Endothelial cell of hepatic sinusoid (primary cell): Measurements from ENCODE around the gene DROSHA.
"Not testable (repeated sequence)": the region's sequence is repeated elsewhere in the genome, so short reads cannot be mapped to it uniquely, and the experiment has no call there.

Source experiments
- in situ Hi-C: cut with HindIII; loops from 2 replicates; pipeline ENCODE4 v1.10.0; 2017; ENCODE audit warnings: low sequenced_read_pairs

Gene DROSHA

DNA sequence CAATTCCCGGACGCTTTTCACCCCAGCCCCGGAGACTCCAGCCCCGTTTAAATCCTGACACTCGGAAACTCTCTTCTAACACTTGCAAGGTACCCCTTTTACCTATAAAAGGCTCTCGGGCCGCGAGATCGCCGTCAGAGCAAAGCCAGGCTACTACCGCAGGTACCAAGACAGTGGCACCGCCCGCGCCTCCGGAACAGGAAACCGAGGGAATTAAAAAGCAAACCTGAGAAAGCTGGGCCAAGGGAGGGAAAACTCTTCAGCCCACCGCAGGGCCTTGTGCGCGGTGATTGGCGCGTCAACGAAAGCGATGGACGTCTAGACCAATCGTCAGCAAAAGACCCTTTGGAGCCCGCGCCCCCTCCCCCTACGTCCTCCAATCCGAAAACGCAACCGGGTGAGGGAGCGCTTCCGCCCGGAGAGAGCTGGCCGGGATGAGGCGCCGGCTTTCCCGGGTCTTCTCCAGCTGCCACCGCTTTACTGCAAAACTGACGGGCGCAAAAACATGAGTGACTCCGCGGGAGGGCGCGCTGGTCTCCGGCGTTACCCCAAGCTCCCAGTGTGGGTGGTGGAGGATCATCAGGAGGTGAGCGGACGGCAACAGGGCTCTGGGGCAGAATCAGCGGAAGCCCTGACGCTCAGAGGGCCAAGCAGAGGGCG, at the start of gene DROSHA, which contains the start of gene C5orf22:
TSS of gene DROSHA (minus strand) at position 206 of the 660 bp plus-strand sequence. CDS start 3,034 bp downstream, outside the sequence.
TSS of gene C5orf22 (plus strand) at position 414 of the 660 bp plus-strand sequence. CDS start at position 506, 92 bp downstream.
- in situ Hi-C loops = no loop called here

DNA sequence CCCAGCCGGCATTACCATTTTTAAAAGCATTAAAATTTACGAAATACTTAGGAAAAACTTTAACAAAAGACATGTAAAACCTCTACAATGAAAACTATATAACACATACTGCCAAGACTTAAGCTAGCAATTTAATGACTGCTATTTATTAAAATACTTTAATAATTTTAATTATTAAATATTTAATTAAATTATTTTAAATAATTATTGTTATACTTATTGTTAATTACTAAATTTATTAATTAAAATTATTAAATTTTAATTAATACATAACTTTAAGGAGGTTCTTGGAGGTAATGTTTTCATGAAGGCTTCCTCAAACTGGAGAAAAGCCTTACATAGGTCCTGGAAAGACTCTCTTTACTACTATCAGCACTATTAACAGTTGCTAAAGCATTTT, 47.7 kb upstream of the DROSHA start:
- in situ Hi-C loops = no loop called here

- in situ Hi-C loops = no loop called here
Measured at GRCh38 chr5:31577438-31577837, 45.5 kb upstream of the DROSHA start.

DNA sequence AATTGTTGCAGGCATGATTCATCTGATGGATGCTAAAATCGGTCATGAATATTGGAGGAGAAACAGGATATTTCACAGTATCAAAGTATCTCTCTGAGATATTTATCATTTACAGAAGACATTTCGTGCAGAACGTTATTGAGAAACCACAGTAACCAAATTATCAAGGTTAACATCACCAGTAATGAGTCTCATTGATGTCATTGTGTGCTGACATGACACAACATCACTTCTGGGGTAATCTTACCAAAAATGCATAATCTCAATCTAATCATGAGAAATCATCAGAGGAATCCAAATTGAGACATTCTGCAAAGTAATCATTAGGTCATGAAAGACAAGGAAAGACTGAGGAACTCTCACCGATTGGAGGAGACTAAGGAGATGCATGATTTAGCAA, 42.9 kb upstream of the DROSHA start:
- in situ Hi-C loops = no loop called here

GRCh38 chr5:31573494-31574142, 41.7 kb upstream of the DROSHA start:
- in situ Hi-C loops = no loop called here

- in situ Hi-C loops = no loop called here
Measured at GRCh38 chr5:31569068-31569467, 37.2 kb upstream of the DROSHA start.

GRCh38 chr5:31568302-31568835, 36.5 kb upstream of the DROSHA start:
- in situ Hi-C loops = no loop called here

- in situ Hi-C loops = not testable (repeated sequence)
Measured at GRCh38 chr5:31566362-31566761, 34.5 kb upstream of the DROSHA start.

- in situ Hi-C loops = no loop called here
Measured at GRCh38 chr5:31563216-31563615, 31.3 kb upstream of the DROSHA start.

GRCh38 chr5:31561946-31562345, 30.1 kb upstream of the DROSHA start:
- in situ Hi-C loops = no loop called here

DNA sequence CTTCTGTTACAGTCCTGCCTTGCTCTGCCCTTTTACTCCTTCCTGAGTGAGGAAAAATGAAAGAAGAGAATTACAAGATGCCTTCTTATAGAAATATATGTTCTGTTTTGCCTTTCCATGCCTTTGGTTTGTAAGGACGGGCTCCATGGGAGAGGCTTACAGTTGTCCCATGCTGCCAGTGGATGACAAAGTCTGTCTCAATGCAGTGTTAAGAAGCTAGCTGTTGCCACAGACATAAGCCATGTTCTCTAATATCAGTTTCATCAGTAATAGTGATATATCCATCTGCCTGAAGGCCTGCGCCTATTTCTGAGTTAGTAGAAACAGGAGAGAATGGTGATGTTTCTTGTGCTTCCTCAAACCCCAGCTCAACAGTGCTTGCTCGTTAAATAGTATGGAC, 28.0 kb upstream of the DROSHA start:
- in situ Hi-C loops = no loop called here

DNA sequence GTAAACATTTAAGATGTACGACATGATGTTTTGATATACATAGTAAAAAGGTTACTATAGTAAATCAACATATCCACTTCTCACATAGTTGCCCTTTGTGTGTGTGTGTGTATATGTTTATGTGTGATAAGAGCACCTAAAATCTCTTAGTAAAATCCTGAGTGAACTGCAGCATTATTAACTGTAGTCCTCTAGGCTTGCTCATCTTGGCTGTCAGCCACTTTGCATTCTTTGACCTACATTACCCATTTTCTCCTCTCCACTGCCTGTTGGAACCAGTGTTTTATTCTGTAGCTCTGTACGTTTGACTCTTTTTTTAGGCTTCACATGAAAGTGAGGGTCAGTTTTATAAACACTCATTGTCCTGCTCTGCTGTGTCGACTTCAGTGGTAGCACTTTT, 24.6 kb upstream of the DROSHA start:
- in situ Hi-C loops = no loop called here

GRCh38 chr5:31554552-31554951, 22.7 kb upstream of the DROSHA start:
- in situ Hi-C loops = no loop called here

- in situ Hi-C loops = no loop called here
Measured at GRCh38 chr5:31553863-31554262, 22.0 kb upstream of the DROSHA start.

DNA sequence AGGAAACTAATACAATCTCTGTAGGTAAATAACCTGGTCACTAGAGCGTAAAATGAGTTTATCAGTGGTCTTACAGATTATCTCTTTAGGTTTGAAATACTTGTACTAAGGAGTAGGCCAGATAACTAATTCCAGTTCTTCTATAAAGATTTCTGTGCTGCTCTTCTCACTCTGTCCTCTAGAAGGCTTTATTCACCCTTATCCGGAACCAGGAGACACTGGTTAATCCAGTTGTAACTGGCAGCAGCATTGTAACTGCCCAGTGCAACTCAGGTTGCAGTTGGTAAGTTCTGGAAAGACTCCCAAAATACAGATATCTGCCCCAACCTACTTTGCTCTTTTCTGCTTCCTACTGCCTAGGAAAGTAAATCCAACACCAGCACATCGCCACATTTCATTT, 20.0 kb upstream of the DROSHA start:
- in situ Hi-C loops = no loop called here

DNA sequence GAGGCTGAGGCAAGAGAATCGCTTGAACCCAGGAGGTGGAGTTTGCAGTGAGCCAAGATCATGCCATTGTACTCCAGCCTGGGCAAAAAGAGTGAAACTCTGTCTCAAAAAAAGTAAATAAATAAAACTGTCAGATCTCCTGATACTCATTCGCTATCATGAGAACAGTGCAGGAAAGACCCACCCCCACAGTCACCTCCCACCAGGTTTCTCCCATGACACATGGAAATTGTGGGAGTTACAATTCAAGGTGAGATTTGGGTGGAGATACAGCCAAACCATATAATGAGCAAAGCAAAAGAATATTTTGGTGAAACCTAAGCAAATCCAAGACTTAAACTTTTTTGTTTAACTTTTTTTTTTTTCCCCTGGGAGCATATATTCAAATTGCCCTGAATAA, 17.2 kb upstream of the DROSHA start:
- in situ Hi-C loops = not testable (repeated sequence)

DNA sequence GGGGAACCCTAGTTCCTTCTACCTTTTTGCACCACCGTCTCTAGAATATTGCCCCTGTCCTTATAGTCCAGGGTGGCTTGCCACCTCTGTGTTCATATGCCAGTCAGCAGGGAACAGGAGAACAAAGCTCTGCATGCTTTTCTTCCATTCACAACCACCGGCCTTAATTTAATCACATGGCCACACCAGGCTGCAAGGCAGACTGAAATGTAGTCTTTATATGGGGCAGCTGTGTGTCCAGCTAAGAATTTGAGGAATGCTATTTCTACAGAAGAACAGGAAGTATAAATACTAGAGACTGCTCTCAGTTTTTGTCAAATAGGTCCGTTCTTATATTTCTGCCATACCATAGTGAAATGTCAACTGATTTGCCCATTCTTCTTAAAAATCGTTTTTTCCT, 6.0 kb upstream of the DROSHA start:
- in situ Hi-C loops = no loop called here

DNA sequence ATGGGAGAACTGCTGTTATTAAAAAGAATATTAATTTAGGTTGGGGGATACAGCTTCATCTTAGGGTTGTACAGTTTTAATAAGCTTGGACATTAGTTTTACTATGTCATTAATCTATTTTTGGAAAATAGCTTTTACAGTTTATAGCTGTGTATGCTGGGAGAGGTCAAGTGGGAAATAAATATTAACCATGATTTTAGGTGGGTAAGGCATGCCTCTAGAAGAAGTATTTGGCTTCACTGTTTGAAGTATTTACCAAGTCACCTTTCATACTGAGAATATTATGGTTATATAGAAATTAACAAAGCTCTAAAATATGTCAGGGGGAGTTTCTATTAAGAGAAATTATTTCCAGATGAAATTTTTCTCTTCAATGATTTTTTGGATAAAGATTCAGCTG, 5.5 kb upstream of the DROSHA start:
- in situ Hi-C loops = no loop called here

DNA sequence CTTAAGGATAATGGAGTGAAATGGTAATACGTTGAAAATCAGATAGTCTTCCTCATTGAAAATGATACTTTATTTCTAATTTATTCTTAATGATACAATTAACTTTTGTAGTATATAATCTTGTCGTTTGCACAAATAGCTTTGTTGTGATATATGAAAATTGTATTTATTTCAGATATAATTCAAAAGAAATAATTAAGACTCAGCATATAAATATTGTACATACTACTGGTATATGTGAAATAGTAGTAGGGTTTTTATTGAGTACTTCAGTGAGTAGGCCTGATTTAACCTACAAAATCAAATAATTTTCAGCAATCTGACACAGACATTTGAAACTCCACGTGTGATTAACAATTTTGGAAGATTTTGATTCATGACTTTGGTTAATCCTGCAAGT, 5.0 kb upstream of the DROSHA start:
- in situ Hi-C loops = no loop called here

DNA sequence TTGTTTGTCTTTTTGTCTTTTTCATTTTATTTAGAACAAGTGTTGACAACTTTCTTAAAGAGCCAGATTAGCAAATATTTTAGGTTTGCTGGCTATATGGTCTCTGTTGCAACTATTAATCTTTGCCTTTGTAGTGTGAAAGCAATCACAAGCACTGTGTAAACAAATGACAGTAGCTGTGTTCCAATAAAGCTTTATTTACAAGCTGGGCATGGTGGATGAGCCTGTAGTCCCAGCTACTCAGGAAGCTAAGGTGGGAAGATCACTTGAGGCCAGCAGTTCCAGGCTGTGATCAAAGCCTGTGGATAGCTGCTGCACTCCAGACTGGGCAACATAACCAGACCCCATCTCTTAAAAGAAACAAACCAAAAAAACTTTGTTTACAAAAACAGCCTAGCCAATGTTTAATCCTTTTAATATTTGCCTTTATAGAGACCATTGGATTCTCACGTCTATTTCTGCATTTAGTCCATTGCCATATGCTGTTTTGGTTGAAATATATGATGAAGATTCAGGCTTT, 2.7 kb upstream of the DROSHA start:
- in situ Hi-C loops = no loop called here

GRCh38 chr5:31531543-31531887, 378 bp downstream of the DROSHA start:
- in situ Hi-C loops = no loop called here

- in situ Hi-C loops = no loop called here
Measured at GRCh38 chr5:31530541-31531265, 1.2 kb downstream of the DROSHA start.
